ENCODE data around the gene SCARF1.

The SCARF1 gene

DNA sequence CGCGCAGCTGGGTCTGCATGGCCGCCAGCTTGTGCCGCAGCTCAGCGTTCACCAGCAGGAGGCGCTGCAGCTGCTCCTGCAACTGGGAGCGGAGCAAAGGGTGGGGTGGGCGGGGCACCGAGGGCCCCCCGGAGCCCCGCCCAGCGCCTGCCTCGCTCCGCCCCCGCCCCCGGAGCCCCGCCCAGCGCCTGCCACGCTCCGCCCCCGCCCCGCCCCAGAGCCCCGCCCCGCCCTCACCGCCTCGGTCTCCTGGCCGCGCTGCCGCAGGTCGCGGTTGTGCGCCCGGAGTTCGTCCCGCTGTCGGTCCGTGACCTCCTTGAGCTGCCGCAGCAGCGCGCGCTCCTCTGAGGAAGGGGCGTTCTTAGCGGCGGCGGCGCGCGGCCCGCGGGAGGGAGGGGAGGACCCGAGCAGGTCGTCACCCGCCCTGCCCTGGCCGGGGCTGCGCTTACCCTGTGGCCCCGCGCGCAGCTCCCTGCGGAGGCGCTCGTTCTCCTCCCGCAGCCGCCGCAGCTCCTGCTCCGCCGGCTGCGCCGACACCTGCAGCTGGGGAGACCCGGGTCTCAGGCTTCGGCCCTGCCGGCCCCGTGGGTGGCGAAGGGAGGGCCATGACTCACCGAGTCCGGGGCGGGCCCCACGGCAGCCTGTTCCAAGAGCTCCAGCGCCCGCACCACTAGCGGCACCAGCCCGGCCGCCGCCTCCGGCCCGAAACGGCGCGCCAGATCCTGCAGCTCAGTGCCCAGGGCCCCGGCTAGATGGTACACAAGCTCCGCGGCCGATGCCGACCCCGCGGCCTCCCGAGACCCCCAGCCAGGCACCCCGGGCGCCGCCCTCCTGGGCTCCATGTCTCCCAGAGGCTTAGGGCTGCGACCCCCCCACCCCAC, 3.7 kb upstream of the SCARF1 start:
- Histone ChIP-seq H3K4me3 (peak overlapping the region; percentile 61 to 79 (median 72)), H3K27ac (peak overlapping the region; percentile 81 to 97 (median 92))

DNA sequence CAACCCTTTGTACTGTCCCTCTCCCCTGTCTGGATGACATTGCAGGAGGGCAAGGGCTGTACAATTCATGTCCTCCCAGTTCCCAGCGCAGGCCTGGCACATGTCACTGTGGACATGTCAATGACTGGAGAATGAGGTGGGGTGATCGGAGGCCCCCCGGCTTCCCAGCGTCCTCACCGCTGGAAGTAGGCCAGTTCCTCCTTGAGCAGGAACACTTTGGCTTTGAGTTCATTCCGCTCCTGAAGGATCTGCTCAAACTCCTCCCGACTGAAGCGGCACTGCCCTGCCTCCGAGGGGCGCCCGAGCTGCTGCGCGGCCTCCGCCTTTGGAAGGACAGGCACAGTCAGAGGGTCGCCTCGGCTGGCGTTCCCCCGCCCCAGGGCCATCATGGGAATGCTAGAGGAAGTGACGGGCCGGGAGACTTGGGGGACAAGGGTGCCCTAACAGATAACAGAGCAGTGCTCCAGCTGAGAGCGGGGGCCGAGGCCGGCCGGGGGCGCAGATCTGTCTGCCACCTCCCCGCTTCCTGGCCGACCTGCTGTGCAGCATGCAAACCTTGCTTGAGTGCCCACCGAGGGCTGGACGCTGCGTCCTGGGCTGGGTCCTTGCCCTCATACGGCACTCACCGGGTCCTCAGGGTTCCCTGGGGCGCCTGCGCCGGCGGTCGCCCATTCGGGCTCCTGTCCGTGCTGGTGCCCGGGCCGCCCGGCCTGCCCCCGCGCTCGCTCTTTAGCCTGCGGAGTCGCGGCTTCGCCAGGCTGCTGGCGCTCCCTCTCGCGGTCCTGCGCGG, 2.8 kb upstream of the SCARF1 start:
- H3K27ac ChIP-seq, result peak overlapping the region; percentile 2 to 96 (median 82)

DNA sequence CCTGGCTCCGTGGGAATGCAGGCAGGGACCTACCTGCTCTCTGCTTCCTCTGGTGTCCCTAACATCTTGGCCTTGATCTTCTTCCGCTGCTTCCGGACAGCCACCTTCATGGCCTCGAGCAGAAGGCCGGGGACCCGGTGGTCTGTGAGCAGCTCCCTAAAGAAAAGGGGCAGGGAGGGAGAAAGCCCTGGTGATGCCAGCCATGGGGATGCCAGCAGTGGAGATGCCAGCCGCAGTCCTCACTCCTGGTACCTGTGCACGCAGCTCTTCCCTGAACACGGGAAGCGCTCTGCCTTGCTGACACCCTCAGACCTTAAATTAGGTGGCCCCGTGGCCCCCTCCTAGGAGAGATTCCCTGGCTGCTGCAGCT, 2.3 kb upstream of the SCARF1 start:
- Histone ChIP-seq H3K27ac (peak overlapping the region in 12 of 21 experiments; percentile 25 to 96 (median 84)), H3K4me3 (peak overlapping the region in 6 of 7 experiments; percentile 33 to 79 (median 68))

More for the DNA sequence above, 2.8 kb upstream of the SCARF1 start:
- peak overlapping the region; percentile 33 to 79 (median 65) for H3K4me3 ChIP-seq

DNA sequence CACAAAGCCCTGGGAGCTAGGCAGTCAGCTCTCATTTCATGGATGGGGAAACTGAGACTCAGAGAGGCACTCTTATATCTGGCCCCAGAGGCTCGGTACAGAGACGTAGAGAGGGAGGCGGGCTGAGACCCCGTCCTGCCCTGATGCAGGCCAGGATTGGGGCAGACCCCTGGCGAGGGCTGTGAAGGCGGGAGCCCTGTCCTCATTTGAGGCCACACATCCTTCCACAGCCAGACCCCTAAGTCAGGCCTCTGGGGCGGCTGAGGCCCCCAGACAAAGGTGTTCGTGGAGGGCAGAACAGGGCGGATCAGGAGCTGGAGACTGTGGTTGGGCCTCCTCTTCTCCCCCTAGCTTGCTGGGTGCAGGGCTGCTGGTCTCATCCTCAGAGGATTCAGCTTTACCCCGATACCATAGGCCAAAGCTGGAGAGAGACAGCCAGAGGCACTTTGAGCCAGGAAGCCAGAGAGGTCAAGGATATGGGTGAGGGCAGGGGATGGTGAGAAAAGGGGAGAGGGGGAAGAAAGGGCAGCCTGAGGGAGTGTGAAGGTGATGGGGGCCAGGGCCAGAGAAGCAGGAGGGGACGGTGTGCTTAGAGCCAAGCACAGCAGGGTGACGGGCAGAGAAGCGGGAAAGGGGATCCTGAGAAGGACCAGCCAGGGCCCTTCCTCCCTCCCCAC, 805 bp upstream of the SCARF1 start:
- peak overlapping the region in 13 of 21 experiments; percentile 38 to 83 (median 75) for H3K27ac ChIP-seq
- no peak overlapping the region for H3K4me3 ChIP-seq

DNA sequence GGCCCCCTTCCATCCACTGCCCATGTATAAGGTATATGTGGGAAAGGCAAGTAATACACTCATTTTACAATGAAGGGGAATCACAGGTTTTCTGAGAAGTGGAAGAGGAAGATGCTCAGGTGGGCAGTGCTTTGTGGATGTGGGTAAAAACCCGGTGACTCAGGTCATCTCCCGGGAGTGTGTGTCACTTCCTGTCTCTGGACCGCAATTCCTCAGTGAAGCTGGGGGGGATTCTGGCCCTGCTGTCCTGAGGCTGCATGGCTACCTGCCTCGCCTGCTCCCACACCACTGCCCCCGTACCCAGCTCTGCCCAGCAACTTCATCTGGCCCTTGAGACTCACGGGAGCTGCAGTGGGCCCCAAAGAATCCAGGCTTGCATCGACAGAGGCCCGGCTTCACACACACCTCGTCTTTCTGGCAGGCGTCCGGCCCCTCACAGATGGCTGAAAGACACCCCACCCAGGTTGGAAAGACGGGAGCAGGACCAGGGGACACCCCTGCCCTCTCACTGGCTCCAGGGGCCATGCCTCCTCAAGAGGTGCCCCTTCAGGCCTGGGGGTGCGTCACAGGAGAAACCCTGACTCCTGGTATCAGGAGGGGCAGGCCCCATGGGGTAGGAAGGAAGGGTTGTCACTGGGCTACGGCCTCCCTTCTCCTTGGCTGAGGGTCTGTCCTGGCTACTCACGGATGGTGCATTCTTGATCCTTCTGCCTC, 882 bp downstream of the SCARF1 start:
- H3K4me3 ChIP-seq, result peak overlapping the region; percentile 5 to 52 (median 28)
- peak overlapping the region in 18 of 21 experiments; percentile 51 to 83 (median 75) for H3K27ac ChIP-seq

DNA sequence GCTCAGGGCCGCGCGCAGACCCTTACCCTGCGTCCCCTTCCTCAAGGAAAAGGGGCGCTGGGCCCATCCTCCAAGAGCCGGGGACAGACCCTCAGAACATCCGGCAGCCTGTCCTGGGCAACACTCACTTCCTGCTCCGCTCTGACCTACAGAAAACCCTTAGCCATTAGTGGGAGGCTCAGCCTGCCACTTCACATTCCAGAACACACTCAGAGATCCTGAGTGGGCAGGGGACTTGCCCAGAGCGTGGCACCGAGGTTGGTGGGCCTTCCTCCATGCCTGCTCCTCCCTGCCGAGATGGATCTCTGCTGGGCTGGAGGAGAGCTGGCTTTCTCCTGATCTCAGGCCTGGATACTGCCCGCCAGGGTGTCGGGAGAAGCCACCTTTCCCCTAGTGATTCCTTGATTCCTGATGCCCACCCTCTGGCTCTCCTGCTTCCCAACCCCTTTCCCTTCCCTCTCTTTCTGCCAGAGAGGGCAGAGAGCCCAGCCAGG, 1.5 kb downstream of the SCARF1 start:
- H3K27ac ChIP-seq, result peak overlapping the region in 20 of 21 experiments; percentile 7 to 83 (median 64)
- peak overlapping the region; percentile 29 to 52 (median 40) for H3K4me3 ChIP-seq

DNA sequence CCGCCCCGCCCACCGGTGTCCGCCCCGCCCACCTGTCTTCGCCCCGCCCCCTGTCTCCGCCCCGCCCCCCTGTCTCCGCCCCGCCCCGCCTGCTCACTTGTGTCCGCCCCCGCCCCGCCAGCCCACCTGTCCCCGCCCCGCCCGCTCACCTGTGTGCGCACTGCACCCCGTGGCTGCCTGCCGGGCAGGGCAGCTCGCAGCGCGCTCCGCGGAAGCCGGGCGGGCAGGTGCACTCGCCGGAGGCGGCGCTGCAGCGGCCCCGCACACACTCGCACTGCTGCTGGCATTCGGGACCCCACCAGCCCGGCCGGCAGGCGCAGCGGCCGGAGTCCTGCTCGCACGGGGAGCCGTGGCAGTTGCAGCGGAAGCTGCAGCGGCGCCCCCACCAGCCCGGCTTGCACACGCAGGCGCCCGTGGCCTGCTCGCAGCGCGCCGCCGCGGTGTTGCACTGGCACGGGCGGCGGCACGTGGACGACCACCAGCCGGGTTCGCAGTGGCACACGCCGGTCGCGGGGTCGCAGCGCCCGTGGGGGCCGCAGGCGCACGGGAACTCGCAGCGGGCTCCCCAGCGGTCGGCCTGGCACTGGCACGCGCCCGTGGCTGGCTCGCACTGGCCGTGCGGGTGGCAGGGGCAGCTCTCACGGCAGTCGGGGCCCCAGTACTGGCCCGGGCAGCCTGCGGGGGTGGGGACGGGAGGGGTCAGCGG, 2.1 kb downstream of the SCARF1 start:
- Histone ChIP-seq H3K27ac (peak overlapping the region in 20 of 21 experiments; percentile 7 to 83 (median 64)), H3K4me3 (peak overlapping the region; percentile 29 to 52 (median 40))

DNA sequence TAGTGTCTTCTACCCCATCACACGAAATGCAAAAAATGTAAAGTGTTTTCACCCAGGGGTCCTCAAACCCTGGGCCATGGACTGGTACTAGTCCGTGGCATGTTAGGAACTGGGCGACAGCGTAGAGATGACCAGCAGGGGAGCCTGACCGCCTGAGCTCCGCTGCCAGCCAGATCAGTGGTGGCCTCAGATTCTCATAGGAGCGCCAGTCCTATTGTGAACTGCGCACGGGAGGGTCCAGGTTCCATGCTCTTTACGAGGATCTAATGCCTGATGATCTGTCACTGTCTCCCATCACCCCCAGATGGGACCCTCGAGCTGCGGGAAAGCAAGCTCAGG, 4.5 kb downstream of the SCARF1 start:
- H3K27ac ChIP-seq, result no peak overlapping the region

DNA sequence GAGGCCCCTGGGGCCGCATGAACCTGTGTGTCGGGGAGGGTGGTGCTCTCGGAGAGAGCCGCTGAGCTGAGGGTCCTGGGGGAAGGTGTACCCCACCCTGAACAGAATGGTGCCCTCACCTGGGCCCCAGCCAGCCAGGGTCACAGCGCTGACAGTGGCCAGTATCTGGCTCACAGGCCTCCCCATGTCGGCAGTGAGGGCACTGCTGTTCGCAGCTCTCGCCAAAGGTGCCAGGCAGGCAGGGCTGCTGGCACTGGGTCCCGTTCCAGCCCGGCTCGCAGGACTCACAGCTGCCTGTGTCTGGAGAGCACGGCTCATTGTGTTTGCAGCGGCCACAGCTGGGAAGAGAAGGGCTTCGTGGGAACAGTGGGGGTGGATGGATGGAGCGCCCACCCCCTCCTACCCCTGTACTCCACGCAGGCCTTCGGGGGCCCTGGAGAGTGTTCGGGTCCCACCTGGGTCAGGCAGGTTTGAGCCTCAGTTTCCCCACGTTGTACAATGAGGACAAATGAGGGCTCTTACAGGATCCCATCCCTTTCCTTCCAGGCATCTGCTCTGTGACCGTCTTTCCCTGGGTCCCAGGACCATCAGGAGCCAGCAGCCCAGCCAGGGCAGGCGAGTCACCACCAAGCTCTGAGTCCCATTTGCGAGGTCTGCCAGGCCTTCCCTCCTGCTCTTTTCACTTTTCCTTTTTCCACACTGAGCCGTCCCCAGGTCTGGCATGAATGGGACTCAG, 5.0 kb downstream of the SCARF1 start:
- Histone ChIP-seq H3K4me3 (no peak overlapping the region), H3K27ac (no peak overlapping the region)

More for the DNA sequence above, 4.5 kb downstream of the SCARF1 start:
- H3K4me3 ChIP-seq, result no peak overlapping the region

DNA sequence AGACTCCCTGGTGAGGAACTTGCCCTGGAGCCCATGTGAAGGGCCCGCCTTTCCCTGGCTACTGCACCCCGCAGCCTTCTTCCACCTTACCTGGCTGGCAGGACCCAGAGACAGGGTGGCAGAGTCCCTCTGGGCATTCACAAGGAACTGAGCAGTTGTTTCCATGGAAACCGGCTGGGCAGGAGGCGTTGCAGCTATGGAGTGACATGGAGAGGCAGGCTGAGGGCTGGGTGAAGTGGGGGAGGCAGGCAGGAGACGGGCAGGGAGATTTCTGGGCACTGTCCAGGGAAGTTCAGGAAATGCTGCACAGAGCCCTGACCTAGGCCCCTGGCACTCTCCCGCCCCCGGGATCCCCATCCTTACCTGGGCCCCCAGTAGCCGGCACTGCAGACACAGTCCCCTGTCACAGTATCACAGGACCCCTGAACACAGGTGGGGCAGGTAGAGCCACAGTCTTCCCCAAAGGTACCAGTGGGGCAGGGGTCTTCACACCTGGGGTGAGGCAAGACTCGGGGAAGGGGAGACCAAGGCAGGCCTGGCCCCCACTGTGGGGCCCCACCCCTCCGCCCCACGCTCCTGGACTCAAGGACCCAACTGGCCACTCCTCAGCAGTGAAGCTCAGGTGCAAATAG, 5.9 kb downstream of the SCARF1 start:
- Histone ChIP-seq H3K27ac (no peak overlapping the region), H3K4me3 (no peak overlapping the region)

DNA sequence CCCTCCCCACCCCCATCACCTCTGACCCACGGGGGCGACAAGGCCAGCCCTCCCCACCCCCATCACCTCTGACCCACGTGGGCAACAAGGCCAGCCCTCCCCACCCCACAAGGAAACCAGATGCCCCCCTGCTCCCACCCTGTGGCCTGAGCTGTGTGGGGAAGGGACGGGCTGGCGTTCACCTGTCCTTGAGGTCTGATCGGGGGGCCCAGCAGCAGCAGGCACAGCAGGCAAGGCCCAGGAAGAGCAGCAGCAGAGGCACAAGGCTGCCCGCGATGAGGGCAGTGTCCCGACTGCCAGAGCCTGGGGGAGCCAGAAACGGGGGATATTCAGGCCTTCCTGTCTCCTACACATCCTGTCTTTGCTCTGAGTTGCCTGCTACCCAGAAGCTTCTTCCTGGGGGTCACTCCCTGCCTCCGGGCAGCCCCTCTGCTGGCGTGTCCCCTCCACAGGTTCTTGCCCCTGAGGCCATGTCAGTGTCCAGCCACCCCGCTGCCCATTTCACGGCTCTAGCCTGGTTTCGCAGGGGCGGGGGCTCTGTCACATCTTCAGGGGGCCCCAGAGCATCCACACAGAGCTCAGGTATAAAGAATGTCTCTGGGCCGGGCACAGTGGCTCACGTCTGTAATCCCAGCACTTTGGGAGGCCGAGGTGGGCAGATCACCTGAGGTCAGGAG, 6.8 kb downstream of the SCARF1 start:
- Histone ChIP-seq H3K27ac (no peak overlapping the region), H3K4me3 (no peak overlapping the region)

DNA sequence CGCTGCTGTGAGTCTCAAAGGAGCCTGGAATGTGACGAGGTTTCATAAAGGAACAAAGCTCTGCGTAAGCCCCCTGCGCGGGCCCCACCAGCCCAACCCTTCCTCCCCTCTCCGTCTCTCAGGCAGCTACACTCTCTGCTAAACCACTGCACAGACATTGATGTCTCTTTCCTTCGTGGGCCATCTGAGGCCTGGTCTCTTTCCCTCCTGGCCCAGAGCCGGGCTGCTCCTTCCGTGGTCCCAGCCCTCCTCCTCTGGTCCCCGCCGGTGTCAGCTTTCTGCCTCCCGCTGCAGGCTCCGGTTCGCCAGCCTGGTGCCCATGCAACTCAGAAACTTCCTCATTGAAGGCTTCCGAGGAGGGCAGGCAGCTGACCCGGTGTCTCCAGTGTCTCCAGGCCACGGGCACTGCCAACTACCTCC, 7.4 kb downstream of the SCARF1 start:
- Histone ChIP-seq H3K4me3 (no peak overlapping the region), H3K27ac (no peak overlapping the region)

DNA sequence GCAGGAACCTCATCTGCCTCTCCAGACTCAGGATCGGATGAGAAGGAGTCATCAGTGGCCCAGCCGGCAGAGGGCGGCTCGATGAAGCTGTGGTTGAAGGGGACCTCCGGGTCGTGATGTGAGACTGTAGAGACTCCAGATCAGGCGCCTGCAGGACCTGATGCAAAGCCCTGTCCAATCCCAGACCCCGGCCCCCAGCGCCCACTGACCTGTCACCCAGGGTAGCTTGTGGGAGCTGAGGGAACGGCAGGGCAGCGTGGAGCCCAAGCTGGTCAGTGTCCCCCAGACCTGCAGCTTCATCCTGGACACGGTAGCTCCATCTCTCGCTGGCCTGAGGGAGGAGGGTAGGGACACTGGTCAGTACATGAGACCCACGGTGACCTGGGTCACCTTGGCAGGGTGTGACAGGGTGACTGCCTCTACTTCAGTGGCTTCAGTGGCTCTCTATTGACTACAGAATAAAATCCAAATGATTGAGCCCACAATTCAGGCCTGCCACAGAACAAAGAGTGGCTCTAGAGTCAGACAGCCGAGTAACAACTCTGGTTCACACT, 8.7 kb downstream of the SCARF1 start:
- Histone ChIP-seq H3K4me3 (no peak overlapping the region), H3K27ac (no peak overlapping the region)

DNA sequence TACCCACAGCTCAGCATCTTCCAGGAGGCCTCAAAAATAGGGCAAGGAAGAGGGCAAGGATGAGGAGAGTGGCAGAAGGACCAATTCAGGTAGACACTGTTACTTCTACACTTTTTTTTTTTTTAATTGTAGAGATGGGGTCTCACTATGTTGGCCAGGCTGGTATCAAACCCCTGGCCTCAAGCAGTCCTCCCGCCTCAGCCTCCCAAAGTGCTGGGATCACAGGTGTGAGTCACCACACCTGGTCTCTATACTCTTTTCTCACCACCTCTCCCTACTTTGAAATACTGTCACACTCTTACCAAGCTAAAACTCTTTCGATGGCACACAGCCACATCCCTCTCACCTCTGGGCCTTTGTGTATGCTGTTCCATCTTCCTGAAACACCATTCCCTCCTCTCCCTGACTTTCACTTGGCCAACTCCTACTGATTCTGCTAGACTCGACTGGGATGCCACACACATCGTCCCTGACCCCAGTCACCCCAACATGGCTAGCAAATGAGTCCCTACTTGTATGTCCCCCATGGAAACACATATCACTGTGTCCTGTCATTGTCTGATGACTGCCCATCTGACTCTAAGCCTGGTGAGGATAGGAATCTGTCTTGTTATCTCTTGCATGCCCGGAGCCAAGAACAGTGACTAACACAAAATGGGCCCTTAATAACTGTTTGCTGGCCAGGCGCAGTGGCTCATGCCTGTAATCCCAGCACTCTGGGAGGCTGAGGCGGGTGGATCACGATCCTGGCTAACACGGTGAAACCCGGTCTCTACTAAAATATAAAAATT, 9.7 kb downstream of the SCARF1 start:
- Histone ChIP-seq H3K27ac (no peak overlapping the region), H3K4me3 (no peak overlapping the region)

DNA sequence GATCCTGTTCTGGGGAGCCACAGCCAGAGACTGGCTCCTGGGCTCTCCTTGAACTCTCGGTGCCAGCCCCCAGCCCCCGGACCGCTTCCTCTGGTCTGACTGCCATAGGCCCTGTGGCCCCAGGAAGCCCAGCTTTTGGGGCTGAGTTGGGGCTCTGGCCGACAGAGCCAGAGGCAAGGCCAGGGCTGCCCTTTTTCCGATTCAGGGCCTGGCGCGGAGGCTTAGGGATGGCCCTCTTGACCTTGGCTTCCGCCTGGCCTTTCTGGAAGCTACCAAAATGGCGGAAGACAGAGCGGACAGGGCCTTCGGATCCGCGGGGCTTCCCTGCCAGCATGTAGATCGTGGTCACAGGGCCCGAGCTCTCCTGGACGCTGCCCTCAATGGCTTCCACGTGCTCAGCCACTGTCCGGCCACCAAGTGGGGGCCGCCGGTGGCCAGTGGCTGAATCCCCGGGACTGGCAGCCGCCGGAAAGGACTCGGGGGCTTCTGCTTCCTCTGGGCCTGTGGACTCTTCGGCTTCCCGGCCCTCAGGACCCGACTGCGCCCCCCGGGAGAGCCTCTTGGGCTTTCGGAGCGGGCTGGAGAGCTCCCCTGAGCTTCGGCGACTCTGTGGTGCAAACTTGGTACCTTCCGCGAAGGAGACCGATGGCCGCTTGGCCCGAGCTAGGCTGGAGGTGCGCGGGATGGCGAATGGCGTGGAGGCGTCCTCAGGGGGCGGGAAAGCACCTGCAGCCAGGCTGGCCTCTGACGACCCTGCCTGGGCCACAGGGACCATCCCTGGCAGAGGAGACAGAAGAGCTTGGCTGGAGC, 10.5 kb downstream of the SCARF1 start:
- H3K27ac ChIP-seq, result no peak overlapping the region
- no peak overlapping the region for H3K4me3 ChIP-seq
